Psoas muscle (tissue), 8 donors: Measurements from ENCODE around the gene PDE1C. TPM values are rescaled to one million over a fixed set of nuclear protein-coding genes. Genes with fewer than 3 reads are reported as not detected.

Source experiments
- ATAC-seq, 4 donors: fragments of 200-7000 bp; cut with Tn5 transposase; one replicate each; pipeline ENCODE4 v1.9.1; 2020; ENCODE audit warnings: moderate library complexity in 3 of 4, mild to moderate bottlenecking in 2 of 4
- DNase-seq, 2 donors: peaks; one replicate each; pipeline ENCODE4 v3.0.0-alpha.2; 2020
- H3K27ac ChIP-seq: fragments of 200-600 bp; one replicate; pipeline ENCODE4 v1.8.0; 2022
- H3K27me3 ChIP-seq, 3 donors: fragments of 200-600 bp in 1 of 3; one replicate each; pipeline versions ENCODE4 v1.6.1 to v1.8.0; 2013 to 2022; ENCODE audit warnings: low read length in 2 of 3, mild to moderate bottlenecking in 2 of 3, moderate library complexity in 1 of 3; ENCODE audit not compliant: insufficient read depth in 3 of 3
- H3K36me3 ChIP-seq, 2 donors: fragments of 200-600 bp in 1 of 2; one replicate each; pipeline versions ENCODE4 v1.6.1 to v1.8.0; 2013 to 2022; ENCODE audit warnings: low read depth in 1 of 2, mild to moderate bottlenecking in 1 of 2, moderate library complexity in 1 of 2; ENCODE audit not compliant: insufficient read depth in 1 of 2
- H3K4me1 ChIP-seq: fragments of 200-600 bp; one replicate; pipeline ENCODE4 v1.8.0; 2022
- H3K4me3 ChIP-seq: fragments of 200-600 bp; one replicate; pipeline ENCODE4 v1.8.0; 2022; ENCODE audit warnings: mild to moderate bottlenecking
- H3K9me3 ChIP-seq: fragments of 200-600 bp; one replicate; pipeline ENCODE4 v1.8.0; 2022
- CTCF ChIP-seq: fragments of 200-600 bp; IDR thresholded peaks from one replicate; pipeline ENCODE4 v1.8.0; 2022; ENCODE audit warnings: antibody characterized with exemption
- WGBS, 3 donors: extraction: QIAGEN DNeasy Blood & Tissue Kit; methylation state at CpG; one replicate each; pipeline versions ENCODE4 v1.1.6 to v1.1.7; 2013; 5-methylcytosine and 5-hydroxymethylcytosine counted together
- intact Hi-C, 2 donors: fragments of 100-400 bp; cut with DNase I; formaldehyde crosslinking; loops; one replicate each; pipeline versions ENCODE4 v1.11.0 to v1.14.2; 2022
- polyA plus RNA-seq, 3 donors: library from polyadenylated mRNA; stranded (reverse); fragments of 200-250 nt; gene quantifications; one replicate each; pipeline ENCODE4 v1.2.3, GENCODE V29; 2013
- total RNA-seq, 4 donors: library from RNA; stranded (reverse); fragmentation: NEBNext Ultra II Directional in 2 of 4; extraction: Animal tissue kit (Norgen Biotek cat#: 25700) in 2 of 4; gene quantifications; one replicate each; pipeline versions ENCODE4 v1.2.1 to v1.2.4, GENCODE V29; 2021 to 2023
- donor health status: healthy with polysubstance abuse.
- donor health status: DM: no; HTN: no; CAD: no; lungs with moderate emphysema.
- donor health status: Bipolar disorder and iron deficiency.
- donor health status: healthy.
- donor health status: DM: yes; HTN: yes; CAD: no.
- donor health status: DM: no; HTN: no; CAD: no.
- donor health status: DM: no; HTN: no; CAD: no.
- donor health status: DM: yes; HTN: yes; CAD: no.

Gene PDE1C
- total and polyA plus RNA-seq, 7 donors, result 0.20 to 1.9 (median 0.64) TPM

- no peaks in the 10 kb centered on the region for H3K4me1 ChIP-seq
- no peak overlapping the region for H3K27ac ChIP-seq
- no peaks in the 10 kb centered on the region for H3K9me3 ChIP-seq
- ATAC-seq, result no peak
- intact Hi-C loops, result no loop called here
- 77 to 82% (median 78%) methylated on average over 2 of the region's 2 CpGs for WGBS, 3 donors
- no peak for DNase-seq
- no peak for TF ChIP-seq CTCF
- no peak overlapping the region for H3K4me3 ChIP-seq
- H3K36me3 ChIP-seq, result no peaks in the 10 kb centered on the region
- no peaks in the 10 kb centered on the region for H3K27me3 ChIP-seq
Measured at GRCh38 chr7:31922848-31923247, 147.4 kb downstream of the PDE1C start.

- H3K9me3 ChIP-seq, result no peaks in the 10 kb centered on the region
- WGBS, 3 donors, result 92 to 99% (median 94%) methylated on average over 3 of the region's 3 CpGs
- no peaks in the 10 kb centered on the region for H3K4me1 ChIP-seq
- H3K27me3 ChIP-seq, result no peaks in the 10 kb centered on the region
- DNase-seq (no peak), ATAC-seq (no peak)
- intact Hi-C loops, result no loop called here
- no peak overlapping the region for H3K4me3 ChIP-seq
- H3K36me3 ChIP-seq, result no peaks in the 10 kb centered on the region
- no peak overlapping the region for H3K27ac ChIP-seq
- TF ChIP-seq CTCF, result no peak
Measured at GRCh38 chr7:31921047-31921446, 149.2 kb downstream of the PDE1C start.

GRCh38 chr7:31919678-31920369 lies 150.4 kb downstream of the PDE1C start:
- no peak for TF ChIP-seq CTCF
- DNase-seq (no peak), ATAC-seq (peak in 1 of 4 donors; percentile 47)
- no peaks in the 10 kb centered on the region for H3K9me3 ChIP-seq
- WGBS, 3 donors, result 57 to 67% (median 67%) methylated on average over 3 of the region's 3 CpGs
- H3K27ac ChIP-seq, result no peak overlapping the region
- no peaks in the 10 kb centered on the region for H3K27me3 ChIP-seq
- intact Hi-C loops, result no loop called here
- H3K4me3 ChIP-seq, result no peak overlapping the region
- no peaks in the 10 kb centered on the region for H3K36me3 ChIP-seq
- H3K4me1 ChIP-seq, result no peaks in the 10 kb centered on the region

GRCh38 chr7:31918706-31919393 lies 151.4 kb downstream of the PDE1C start:
- peak in 3 of 4 donors; percentile 52 to 75 (median 70) for ATAC-seq
- H3K4me3 ChIP-seq, result no peak overlapping the region
- 53 to 60% (median 59%) methylated on average over 7 of the region's 7 CpGs for WGBS, 3 donors
- no peaks in the 10 kb centered on the region for H3K27me3 ChIP-seq
- no peak for DNase-seq
- no peaks in the 10 kb centered on the region for H3K36me3 ChIP-seq
- H3K4me1 ChIP-seq, result no peaks in the 10 kb centered on the region
- no peaks in the 10 kb centered on the region for H3K9me3 ChIP-seq
- intact Hi-C loops, result no loop called here
- no peak for TF ChIP-seq CTCF
- H3K27ac ChIP-seq, result no peak overlapping the region
